SK-N-SH treated with all-trans-retinoic acid at 6 μM for 48 hours (cell line): ENCODE results near the gene MBNL2.

Experiments
- ATAC-seq: fragments of 200-7000 bp; cut with Tn5 transposase; 3 replicates; pipeline ENCODE4 v1.9.1; 2020; ENCODE audit warnings: mild to moderate bottlenecking, moderate library complexity
- ARNTL ChIP-seq: fragments of 450-650 bp; formaldehyde crosslinking; IDR thresholded peaks from 2 replicates; pipeline ENCODE4 v1.5.0; 2020; ENCODE audit warnings: low read depth, mild to moderate bottlenecking, moderate library complexity, borderline replicate concordance
- BACH2 ChIP-seq: fragments of 250-450 bp; sonication (Bioruptor Pico); IDR thresholded peaks from 2 replicates; pipeline ENCODE4 v1.9.0; 2021; ENCODE audit warnings: mild to moderate bottlenecking, borderline replicate concordance
- CREB5 ChIP-seq: fragments of 250-450 bp; sonication (Bioruptor Pico); IDR thresholded peaks from 2 replicates; pipeline ENCODE4 v1.5.1; 2020; ENCODE audit warnings: low read depth, mild to moderate bottlenecking, moderate library complexity
- CSDC2 ChIP-seq: fragments of 250-450 bp; sonication (Bioruptor Pico); IDR thresholded peaks from 2 replicates; pipeline ENCODE4 v1.5.0; 2020; ENCODE audit warnings: mild to moderate bottlenecking, moderate library complexity
- CSRNP3 ChIP-seq: fragments of 250-450 bp; sonication (Bioruptor Pico); IDR thresholded peaks from 2 replicates; pipeline ENCODE4 v1.5.1; 2021; ENCODE audit warnings: mild to moderate bottlenecking, moderate library complexity
- OSR1 ChIP-seq: fragments of 250-450 bp; sonication (Bioruptor Pico); IDR thresholded peaks from 2 replicates; pipeline ENCODE4 v1.8.0; 2022; ENCODE audit warnings: moderate library complexity, mild to moderate bottlenecking, inconsistent platforms
- PATZ1 ChIP-seq: fragments of 250-450 bp; sonication (Bioruptor Pico); IDR thresholded peaks from 2 replicates; pipeline ENCODE4 v1.8.0; 2020; ENCODE audit warnings: mild to moderate bottlenecking, moderate library complexity, borderline replicate concordance
- POU6F1 ChIP-seq: fragments of 250-450 bp; sonication (Bioruptor Pico); IDR thresholded peaks from 2 replicates; pipeline ENCODE4 v1.8.0; 2021; ENCODE audit warnings: low read depth, mild to moderate bottlenecking, moderate library complexity, borderline replicate concordance
- RARB ChIP-seq: fragments of 250-450 bp; sonication (Bioruptor Pico); IDR thresholded peaks from 2 replicates; pipeline ENCODE4 v1.8.0; 2021; ENCODE audit warnings: mild to moderate bottlenecking, moderate library complexity
- SNAI2 ChIP-seq: fragments of 250-450 bp; sonication (Bioruptor Pico); IDR thresholded peaks from 2 replicates; pipeline ENCODE4 v1.5.0; 2020; ENCODE audit warnings: mild to moderate bottlenecking, moderate library complexity
- TCF4 ChIP-seq: fragments of 250-450 bp; sonication (Bioruptor Pico); IDR thresholded peaks from 2 replicates; pipeline ENCODE4 v1.8.0; 2021; ENCODE audit warnings: mild to moderate bottlenecking, moderate library complexity, borderline replicate concordance
- TOX ChIP-seq: fragments of 250-450 bp; sonication (Bioruptor Pico); IDR thresholded peaks from 2 replicates; pipeline ENCODE4 v1.8.0; 2021; ENCODE audit warnings: mild to moderate bottlenecking, moderate library complexity, borderline replicate concordance
- TSHZ2 ChIP-seq: fragments of 250-450 bp; sonication (Bioruptor Pico); IDR thresholded peaks from 2 replicates; pipeline ENCODE4 v1.5.0; 2020; ENCODE audit warnings: mild to moderate bottlenecking, moderate library complexity
- ZFP3 ChIP-seq: fragments of 250-450 bp; sonication (Bioruptor Pico); IDR thresholded peaks from 2 replicates; pipeline ENCODE4 v1.5.0; 2020; ENCODE audit warnings: mild to moderate bottlenecking, moderate library complexity
- ZNF565 ChIP-seq: fragments of 450-650 bp; formaldehyde crosslinking; conservative IDR thresholded peaks from 2 replicates; pipeline ENCODE4 v1.5.0; 2020; ENCODE audit warnings: low read depth, mild to moderate bottlenecking, moderate library complexity
- ZNF70 ChIP-seq: fragments of 450-650 bp; formaldehyde crosslinking; IDR thresholded peaks from 2 replicates; pipeline ENCODE4 v1.5.0; 2020; ENCODE audit warnings: mild to moderate bottlenecking, moderate library complexity

Gene MBNL2

GRCh38 chr13:97229699-97230098 lies 7.6 kb downstream of the MBNL2 start:
- ATAC-seq: no peak
- TF ChIP-seq RARB (no peak), SNAI2 (CRISPR knock-in tag) (no peak), OSR1 (CRISPR knock-in tag) (no peak), BACH2 (no peak), ZNF70 (CRISPR knock-in tag) (no peak), PATZ1 (CRISPR knock-in tag) (no peak), ARNTL (CRISPR knock-in tag) (no peak), CSRNP3 (CRISPR knock-in tag) (no peak), TSHZ2 (CRISPR knock-in tag) (no peak), POU6F1 (CRISPR knock-in tag) (no peak), TCF4 (CRISPR knock-in tag) (no peak), TOX (no peak), ZFP3 (no peak), ZNF565 (CRISPR knock-in tag) (no peak)

GRCh38 chr13:97231118-97231828 lies 9.1 kb downstream of the MBNL2 start:
- TF ChIP-seq CSRNP3 (CRISPR knock-in tag) (no peak), TOX (no peak), CREB5 (no peak), TCF4 (CRISPR knock-in tag) (no peak)
- peak; percentile 40 for ATAC-seq

GRCh38 chr13:97231829-97232196 lies 9.7 kb downstream of the MBNL2 start:
- ATAC-seq: peak; percentile 56
- no peak for TF ChIP-seq BACH2
- TF ChIP-seq SNAI2 (CRISPR knock-in tag): no peak
- no peak for TF ChIP-seq ZNF70 (CRISPR knock-in tag)
- no peak for TF ChIP-seq CSDC2 (CRISPR knock-in tag)
- no peak for TF ChIP-seq CSRNP3 (CRISPR knock-in tag)
- TF ChIP-seq TSHZ2 (CRISPR knock-in tag): no peak
- TF ChIP-seq PATZ1 (CRISPR knock-in tag): no peak
- TF ChIP-seq OSR1 (CRISPR knock-in tag): no peak
